PC-9 (cell line): Measurements from ENCODE around the gene NPTN. TPM values are rescaled to one million over a fixed set of nuclear protein-coding genes. Genes with fewer than 3 reads are reported as not detected.

Experiments used
- BruUV-seq: library from RNA; stranded (reverse); fragments of 400-500 nt; replicated peaks from 2 replicates; lab custom pipeline; 2021; lab: Mats Ljungman, UMichigan
- CTCF ChIA-PET: fragments of 300-600 bp; sonication (Branson Sonifier 250); formaldehyde crosslinking; loops from one replicate; lab custom pipeline; 2022; ENCODE audit warnings: antibody characterized with exemption; lab: Charles Lee
- POLR2A ChIA-PET: fragments of 300-600 bp; sonication (Branson Sonifier 250); formaldehyde crosslinking; loops from one replicate; lab custom pipeline; 2022; ENCODE audit warnings: antibody characterized with exemption; ENCODE audit not compliant: unreplicated experiment; lab: Charles Lee
- DNase-seq, 2 experiments: peaks; one replicate each; pipeline versions ENCODE4 v3.0.0 to v3.0.0-alpha.2; 2015 to 2022; ENCODE audit warnings: mixed read lengths in 1 of 2
- H2AFZ ChIP-seq: fragments of 200-600 bp; sonication (generic); 2 replicates; pipeline ENCODE4 v1.8.1; 2017; ENCODE audit warnings: antibody characterized with exemption
- H3F3A ChIP-seq: fragments of 200-600 bp; sonication (generic); 2 replicates; pipeline ENCODE4 v1.8.1; 2017; ENCODE audit warnings: antibody characterized with exemption, mild to moderate bottlenecking, low read depth; ENCODE audit not compliant: insufficient read depth
- H3K27ac ChIP-seq: fragments of 200-600 bp; sonication (generic); 2 replicates; pipeline ENCODE4 v1.6.1; 2016; ENCODE audit warnings: mixed run types
- H3K27me3 ChIP-seq: fragments of 200-600 bp; sonication (generic); 2 replicates; pipeline ENCODE4 v1.6.1; 2016; ENCODE audit warnings: low read depth, mixed run types; ENCODE audit not compliant: insufficient read depth
- H3K36me3 ChIP-seq: fragments of 200-600 bp; sonication (generic); 2 replicates; pipeline ENCODE4 v1.6.1; 2016; ENCODE audit warnings: low read depth, mixed run types
- H3K4me1 ChIP-seq: fragments of 200-600 bp; sonication (generic); replicated peaks from 2 replicates; pipeline ENCODE4 v1.6.1; 2016; ENCODE audit warnings: mixed run types; ENCODE audit not compliant: insufficient read depth
- H3K4me2 ChIP-seq: fragments of 200-600 bp; sonication (generic); 2 replicates; pipeline ENCODE4 v1.6.1; 2017; ENCODE audit warnings: mixed run types
- H3K4me3 ChIP-seq: fragments of 200-600 bp; sonication (generic); 2 replicates; pipeline ENCODE4 v1.6.1; 2016; ENCODE audit warnings: mixed run types
- H3K79me2 ChIP-seq: fragments of 200-600 bp; sonication (generic); 2 replicates; pipeline ENCODE4 v1.6.1; 2017; ENCODE audit warnings: low read depth, mixed run types
- H3K9me2 ChIP-seq: fragments of 200-600 bp; sonication (generic); 2 replicates; pipeline ENCODE4 v1.8.1; 2017; ENCODE audit warnings: mild to moderate bottlenecking; ENCODE audit not compliant: insufficient read depth
- H3K9me3 ChIP-seq: fragments of 200-600 bp; sonication (generic); 2 replicates; pipeline ENCODE4 v1.8.1; 2016; ENCODE audit warnings: low read depth; ENCODE audit not compliant: insufficient read depth
- H4K20me1 ChIP-seq: fragments of 200-600 bp; sonication (generic); 2 replicates; pipeline ENCODE4 v1.8.1; 2017; ENCODE audit not compliant: insufficient read depth
- EZH2 ChIP-seq: fragments of 200-600 bp; sonication (generic); IDR thresholded peaks from 2 replicates; pipeline ENCODE4 v1.8.0; 2017; ENCODE audit warnings: antibody characterized with exemption, low read depth
- intact Hi-C: fragments of 100-400 bp; cut with micrococcal nuclease; formaldehyde crosslinking; loops from one replicate; pipeline ENCODE4 v1.10.0; 2022; ENCODE audit not compliant: unreplicated experiment
- total RNA-seq: library from RNA; stranded (reverse); gene quantifications from 2 replicates; pipeline ENCODE4 v1.2.3, GENCODE V29; 2021
- TF ChIP-seq, protein P1 (sequence below): fragments of 200-600 bp; sonication (generic); conservative IDR thresholded peaks from 2 replicates; pipeline ENCODE4 v1.6.1; 2017; ENCODE audit warnings: mixed run types, antibody characterized with exemption, mild to moderate bottlenecking, moderate library complexity

NPTN gene
- total RNA-seq, 1 experiment from 2014 or later = 101 TPM

DNA sequence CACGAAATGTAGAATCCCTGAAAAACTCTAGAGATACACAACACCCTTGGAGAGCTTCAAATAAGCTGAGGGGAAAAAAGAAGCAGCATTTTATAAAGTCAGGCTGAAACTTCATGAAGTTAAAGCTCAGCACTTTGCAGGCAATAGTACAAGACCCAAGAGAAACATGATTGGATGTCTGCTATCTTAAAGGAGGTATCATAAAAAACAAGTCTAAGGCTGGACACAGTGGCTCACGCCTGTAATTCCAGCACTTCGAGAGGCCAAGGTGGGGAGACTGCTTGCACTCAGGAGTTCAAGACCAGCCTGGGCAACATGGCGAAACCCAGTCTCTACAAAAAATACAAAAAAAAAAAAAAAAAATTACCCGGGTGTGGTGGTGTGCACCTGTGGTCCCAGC, 42.9 kb downstream of the NPTN start:
- no peaks in the 10 kb centered on the region for H3K27me3 ChIP-seq

DNA sequence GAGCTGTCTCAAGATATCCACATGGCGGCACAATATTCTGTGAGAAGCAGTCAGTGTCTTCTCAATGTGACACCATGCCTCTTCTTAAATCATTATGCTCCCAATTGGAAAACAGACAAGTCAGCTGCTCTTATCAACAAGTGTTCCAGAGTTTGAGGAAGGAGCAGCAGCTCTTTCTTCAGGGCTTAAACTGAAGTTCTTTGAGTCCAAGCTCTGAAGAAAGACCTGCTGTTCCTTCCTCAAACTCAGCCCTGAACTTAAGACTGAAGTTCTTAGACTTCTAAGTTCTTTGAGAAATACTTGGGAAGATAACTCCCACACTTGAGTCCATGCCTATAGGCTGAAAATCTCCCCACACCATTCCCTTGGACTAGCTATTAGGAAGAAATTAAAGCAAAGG, 43.4 kb downstream of the NPTN start:
- Histone ChIP-seq H3K4me1 (no peaks in the 10 kb centered on the region), H3K27me3 (no peaks in the 10 kb centered on the region), H3K9me2 (no peaks in the 10 kb centered on the region), H2AFZ (no peak overlapping the region), H3K4me3 (no peak overlapping the region), H3K4me2 (no peak overlapping the region), H3K27ac (no peak overlapping the region), H3K9me3 (no peaks in the 10 kb centered on the region), H3K36me3 (0 out of 2 replicates have a peak, but pooled peaks cover 16% of the 10 kb centered on the region), H3K79me2 (0 out of 2 replicates have a peak, but pooled peaks cover 5% of the 10 kb centered on the region), H3F3A (no peaks in the 10 kb centered on the region), H4K20me1 (peaks cover 13% of the 10 kb centered on the region)
- ChIA-PET POLR2A (no interaction called here), CTCF (no interaction called here)
- intact Hi-C loops = no loop called here
- TF ChIP-seq, protein P1, sequence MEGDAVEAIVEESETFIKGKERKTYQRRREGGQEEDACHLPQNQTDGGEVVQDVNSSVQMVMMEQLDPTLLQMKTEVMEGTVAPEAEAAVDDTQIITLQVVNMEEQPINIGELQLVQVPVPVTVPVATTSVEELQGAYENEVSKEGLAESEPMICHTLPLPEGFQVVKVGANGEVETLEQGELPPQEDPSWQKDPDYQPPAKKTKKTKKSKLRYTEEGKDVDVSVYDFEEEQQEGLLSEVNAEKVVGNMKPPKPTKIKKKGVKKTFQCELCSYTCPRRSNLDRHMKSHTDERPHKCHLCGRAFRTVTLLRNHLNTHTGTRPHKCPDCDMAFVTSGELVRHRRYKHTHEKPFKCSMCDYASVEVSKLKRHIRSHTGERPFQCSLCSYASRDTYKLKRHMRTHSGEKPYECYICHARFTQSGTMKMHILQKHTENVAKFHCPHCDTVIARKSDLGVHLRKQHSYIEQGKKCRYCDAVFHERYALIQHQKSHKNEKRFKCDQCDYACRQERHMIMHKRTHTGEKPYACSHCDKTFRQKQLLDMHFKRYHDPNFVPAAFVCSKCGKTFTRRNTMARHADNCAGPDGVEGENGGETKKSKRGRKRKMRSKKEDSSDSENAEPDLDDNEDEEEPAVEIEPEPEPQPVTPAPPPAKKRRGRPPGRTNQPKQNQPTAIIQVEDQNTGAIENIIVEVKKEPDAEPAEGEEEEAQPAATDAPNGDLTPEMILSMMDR = no peak
- TF ChIP-seq EZH2 = no peak
- DNase-seq = no peak
- no TSS peak for BruUV-seq

More for the DNA sequence above, 42.9 kb downstream of the NPTN start:
- no peaks in the 10 kb centered on the region for H3K9me2 ChIP-seq
- H3K9me3 ChIP-seq = no peaks in the 10 kb centered on the region
- peaks cover 8% of the 10 kb centered on the region for H3K79me2 ChIP-seq
- no peak overlapping the region for H3K4me3 ChIP-seq
- ChIA-PET CTCF (no interaction called here), POLR2A (interaction anchor here (0.8 kb wide), 1 partner anchor 44 kb away, joined by 4 read pairs; no protein-coding TSS in a partner anchor)
- no peaks in the 10 kb centered on the region for H3K4me1 ChIP-seq
- no peaks in the 10 kb centered on the region for H3F3A ChIP-seq
- H4K20me1 ChIP-seq = peaks cover 17% of the 10 kb centered on the region
- no peak overlapping the region for H2AFZ ChIP-seq
- no peak overlapping the region for H3K4me2 ChIP-seq
- H3K27ac ChIP-seq = no peak overlapping the region
- intact Hi-C loops = no loop called here
- no TSS peak for BruUV-seq
- 0 out of 2 replicates have a peak, but pooled peaks cover 16% of the 10 kb centered on the region for H3K36me3 ChIP-seq
- TF ChIP-seq, protein P1 = no peak
- no peak for TF ChIP-seq EZH2
- DNase-seq = no peak

DNA sequence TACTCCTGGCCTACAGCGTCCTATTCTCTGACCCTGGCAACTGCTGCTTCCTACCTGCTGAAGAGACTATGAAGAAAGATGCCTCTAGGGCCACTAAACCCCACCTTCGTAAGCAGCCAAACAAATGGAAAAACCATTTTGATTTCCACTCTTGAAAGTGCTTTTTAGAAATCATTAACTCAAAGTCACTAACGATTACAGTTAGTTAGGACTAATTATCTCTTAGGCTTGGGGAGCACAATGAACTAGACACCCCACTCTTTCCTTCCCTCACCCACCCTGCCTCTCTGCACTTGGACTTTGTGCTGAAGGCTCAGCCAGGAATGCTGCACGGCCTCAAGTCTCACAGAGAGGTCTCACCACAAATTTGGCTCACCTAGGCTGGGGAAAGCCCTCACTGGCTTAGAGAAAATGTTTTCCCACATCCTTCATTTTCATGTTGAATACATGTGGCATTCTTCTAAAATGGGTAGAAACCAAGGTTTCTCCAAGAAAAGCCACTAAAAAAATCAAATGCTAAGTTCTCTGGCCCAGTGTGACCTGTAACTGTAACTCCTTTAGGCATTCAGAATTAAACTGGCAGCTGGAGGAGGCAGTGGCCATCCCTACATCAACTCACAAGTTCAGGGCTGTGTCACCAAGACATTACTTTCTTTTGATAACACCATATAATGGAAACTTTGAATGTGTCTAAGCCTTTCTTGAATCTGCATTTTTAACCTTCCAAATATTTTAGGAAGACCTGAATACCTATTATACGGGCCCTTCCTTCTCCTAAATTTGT, 47.1 kb downstream of the NPTN start:
- CTCF ChIA-PET = no interaction called here
- H3K79me2 ChIP-seq = no peaks in the 10 kb centered on the region
- intact Hi-C loops = no loop called here
- no peak overlapping the region for H2AFZ ChIP-seq
- H3K36me3 ChIP-seq = peaks cover 12% of the 10 kb centered on the region; the same call in 1 of the 2 replicates
- no peak overlapping the region for H3K4me2 ChIP-seq
- H3K4me1 ChIP-seq = no peaks in the 10 kb centered on the region
- H3K9me3 ChIP-seq = no peaks in the 10 kb centered on the region
- peaks cover 13% of the 10 kb centered on the region for H4K20me1 ChIP-seq
- H3K27me3 ChIP-seq = no peaks in the 10 kb centered on the region
- no TSS peak for BruUV-seq
- H3K27ac ChIP-seq = no peak overlapping the region
- no peak for DNase-seq
- no peaks in the 10 kb centered on the region for H3K9me2 ChIP-seq
- no peaks in the 10 kb centered on the region for H3F3A ChIP-seq
- no peak for TF ChIP-seq EZH2
- TF ChIP-seq, protein P1 = no peak
- POLR2A ChIA-PET = no interaction called here
- H3K4me3 ChIP-seq = no peak overlapping the region
